KOPT-K1 (cell line): ENCODE data around the gene DPP10.
"Not testable (repeated sequence)": the region's sequence is repeated elsewhere in the genome, so short reads cannot be mapped to it uniquely, and the experiment has no call there.

Source experiments
- H3K27ac ChIP-seq: fragments of 200-600 bp; sonication (generic); 2 replicates; pipeline ENCODE4 v1.5.1; 2016; ENCODE audit warnings: antibody characterized with exemption, mild to moderate bottlenecking, low read depth, low read length; ENCODE audit not compliant: poor library complexity, severe bottlenecking
- H3K36me3 ChIP-seq: fragments of 200-600 bp; sonication (generic); 2 replicates; pipeline ENCODE4 v1.5.1; 2017; ENCODE audit warnings: antibody characterized with exemption, mild to moderate bottlenecking, low read length, moderate library complexity; ENCODE audit not compliant: insufficient read depth
- H3K9me3 ChIP-seq: fragments of 200-600 bp; sonication (generic); 2 replicates; pipeline ENCODE4 v1.5.1; 2017; ENCODE audit warnings: antibody characterized with exemption, low read length, mild to moderate bottlenecking; ENCODE audit not compliant: insufficient read depth, poor library complexity, severe bottlenecking

Gene DPP10

GRCh38 chr2:115077626-115078025 is 635.2 kb downstream of the DPP10 start:
- Histone ChIP-seq H3K9me3 (no peaks in the 10 kb centered on the region), H3K27ac (no peak overlapping the region), H3K36me3 (no peaks in the 10 kb centered on the region)

- Histone ChIP-seq H3K36me3 (no peaks in the 10 kb centered on the region), H3K9me3 (no peaks in the 10 kb centered on the region), H3K27ac (no peak overlapping the region)
These were observed 640.8 kb downstream of the DPP10 start for GRCh38 chr2:115083225-115083624.

GRCh38 chr2:115083711-115084110 is 641.3 kb downstream of the DPP10 start:
- H3K27ac ChIP-seq = no peak overlapping the region
- no peaks in the 10 kb centered on the region for H3K9me3 ChIP-seq

GRCh38 chr2:115084446-115084845 is 642.0 kb downstream of the DPP10 start:
- Histone ChIP-seq H3K9me3 (no peaks in the 10 kb centered on the region), H3K27ac (no peak overlapping the region), H3K36me3 (no peaks in the 10 kb centered on the region)

More at GRCh38 chr2:115083711-115084110, 641.3 kb downstream of the DPP10 start:
- H3K36me3 ChIP-seq = no peaks in the 10 kb centered on the region

GRCh38 chr2:115086051-115086620 is 643.7 kb downstream of the DPP10 start:
- not testable (repeated sequence) for H3K36me3 ChIP-seq, H3K27ac ChIP-seq, H3K9me3 ChIP-seq

GRCh38 chr2:115094441-115094840 is 652.0 kb downstream of the DPP10 start:
- no peak overlapping the region for H3K27ac ChIP-seq
- H3K9me3 ChIP-seq = no peaks in the 10 kb centered on the region
- H3K36me3 ChIP-seq = no peaks in the 10 kb centered on the region

- Histone ChIP-seq H3K27ac (no peak overlapping the region), H3K36me3 (no peaks in the 10 kb centered on the region), H3K9me3 (no peaks in the 10 kb centered on the region)
These were observed 663.5 kb downstream of the DPP10 start for GRCh38 chr2:115105966-115106365.

GRCh38 chr2:115115135-115115534 is 672.7 kb downstream of the DPP10 start:
- Histone ChIP-seq H3K36me3 (no peaks in the 10 kb centered on the region), H3K9me3 (no peaks in the 10 kb centered on the region), H3K27ac (no peak overlapping the region)

- Histone ChIP-seq H3K27ac (no peak overlapping the region), H3K9me3 (no peaks in the 10 kb centered on the region)
These were observed 675.9 kb downstream of the DPP10 start for GRCh38 chr2:115118306-115118705.

GRCh38 chr2:115119086-115119485 is 676.6 kb downstream of the DPP10 start:
- no peaks in the 10 kb centered on the region for H3K36me3 ChIP-seq
- H3K9me3 ChIP-seq = no peaks in the 10 kb centered on the region
- H3K27ac ChIP-seq = no peak overlapping the region

More at GRCh38 chr2:115118306-115118705, 675.9 kb downstream of the DPP10 start:
- H3K36me3 ChIP-seq = no peaks in the 10 kb centered on the region

GRCh38 chr2:115122701-115123100 is 680.3 kb downstream of the DPP10 start:
- Histone ChIP-seq H3K9me3 (no peaks in the 10 kb centered on the region), H3K27ac (no peak overlapping the region), H3K36me3 (no peaks in the 10 kb centered on the region)

- H3K27ac ChIP-seq = no peak overlapping the region
- H3K9me3 ChIP-seq = no peaks in the 10 kb centered on the region
- H3K36me3 ChIP-seq = no peaks in the 10 kb centered on the region
These were observed 682.4 kb downstream of the DPP10 start for GRCh38 chr2:115124817-115125216.

GRCh38 chr2:115129536-115129935 is 687.1 kb downstream of the DPP10 start:
- Histone ChIP-seq H3K36me3 (no peaks in the 10 kb centered on the region), H3K27ac (no peak overlapping the region), H3K9me3 (no peaks in the 10 kb centered on the region)

- Histone ChIP-seq H3K27ac (no peak overlapping the region), H3K36me3 (no peaks in the 10 kb centered on the region), H3K9me3 (no peaks in the 10 kb centered on the region)
These were observed 718.2 kb downstream of the DPP10 start for GRCh38 chr2:115160531-115161080.

GRCh38 chr2:115161081-115161770 is 718.8 kb downstream of the DPP10 start:
- Histone ChIP-seq H3K9me3 (no peaks in the 10 kb centered on the region), H3K27ac (no peak overlapping the region), H3K36me3 (no peaks in the 10 kb centered on the region)
